BLaER1 treated with 17β-estradiol and CSF1 and Interleukin-3, amounts not matched to agents 10 nM and 100 nM (cell line): Measurements from ENCODE around the gene NXPE4.

Source experiments
- H3K27ac ChIP-seq, 11 experiments: shearing (Covaris generic); formaldehyde crosslinking; 2 replicates each; pipeline ENCODE4 v1.8.1; 2022
- H3K27me3 ChIP-seq, 11 experiments: shearing (Covaris generic); formaldehyde crosslinking; 2 replicates each; pipeline ENCODE4 v1.8.1; 2022
- H3K36me3 ChIP-seq, 11 experiments: shearing (Covaris generic); formaldehyde crosslinking; 2 replicates each; pipeline ENCODE4 v1.8.1; 2022
- H3K4me1 ChIP-seq, 10 experiments: shearing (Covaris generic); formaldehyde crosslinking; 2 replicates each; pipeline ENCODE4 v1.8.1; 2022
- H3K4me2 ChIP-seq, 11 experiments: shearing (Covaris generic); formaldehyde crosslinking; 2 replicates each; pipeline ENCODE4 v1.8.1; 2022
- H3K4me3 ChIP-seq, 10 experiments: shearing (Covaris generic); formaldehyde crosslinking; 2 replicates each; pipeline ENCODE4 v1.8.1; 2022
- H3K9ac ChIP-seq, 11 experiments: shearing (Covaris generic); formaldehyde crosslinking; 2 replicates each; pipeline ENCODE4 v1.8.1; 2022
- H3K9me3 ChIP-seq, 11 experiments: shearing (Covaris generic); formaldehyde crosslinking; replicated peaks in 1 of 11; 2 replicates each; pipeline ENCODE4 v1.8.1; 2022
- H4K20me1 ChIP-seq, 11 experiments: shearing (Covaris generic); formaldehyde crosslinking; 2 replicates each; pipeline ENCODE4 v1.8.1; 2022
- Cebpa-rat ChIP-seq, 11 experiments: shearing (Covaris generic); IDR thresholded peaks; 2 replicates each; pipeline ENCODE4 v1.8.1; 2022

The NXPE4 gene

DNA sequence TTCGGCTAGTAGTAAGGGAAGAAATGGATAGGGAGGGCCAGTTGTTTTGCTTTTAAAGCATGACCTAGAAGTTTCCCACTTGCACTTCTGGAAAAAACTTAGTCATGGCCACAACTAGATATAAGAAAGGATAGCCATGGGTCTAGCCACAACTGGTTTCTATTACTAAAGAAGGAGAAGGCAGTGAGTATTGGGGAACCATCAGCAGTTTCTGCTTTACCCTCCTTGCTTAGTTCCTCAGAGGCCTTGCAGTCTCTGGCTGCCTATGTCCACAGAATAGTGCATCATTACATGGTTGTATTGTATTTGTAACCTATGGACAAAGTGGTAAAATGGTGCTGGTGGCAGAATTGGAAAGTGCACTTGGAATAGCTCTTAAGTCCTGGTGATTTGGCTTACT, 71.5 kb downstream of the NXPE4 start:
- Histone ChIP-seq H3K27me3 (no peaks in the 10 kb centered on the region), H3K27ac (no peak overlapping the region), H3K4me2 (no peak overlapping the region), H3K9ac (no peak overlapping the region), H3K4me1 (peaks cover 0 to 3% (median 0%) of the 10 kb centered on the region in 10 experiments; a peak in 1 of 20 replicates), H4K20me1 (no peaks in the 10 kb centered on the region), H3K4me3 (no peak overlapping the region), H3K36me3 (no peaks in the 10 kb centered on the region; a peak in 1 of 22 replicates), H3K9me3 (peaks cover 15 to 22% (median 17%) of the 10 kb centered on the region in 11 experiments)
- TF ChIP-seq Cebpa-rat (IDR thresholded peaks at IDR 0.05), result no peak

- no peak for TF ChIP-seq Cebpa-rat (IDR thresholded peaks at IDR 0.05)
- no peaks in the 10 kb centered on the region for H4K20me1 ChIP-seq
- H3K27ac ChIP-seq, result no peak overlapping the region
- H3K9ac ChIP-seq, result no peak overlapping the region
- peaks cover 0 to 3% (median 0%) of the 10 kb centered on the region in 10 experiments; a peak in 1 of 20 replicates for H3K4me1 ChIP-seq
- H3K4me2 ChIP-seq, result no peak overlapping the region
- H3K9me3 ChIP-seq, result peaks cover 15 to 22% (median 17%) of the 10 kb centered on the region in 11 experiments
- no peaks in the 10 kb centered on the region for H3K27me3 ChIP-seq
- H3K36me3 ChIP-seq, result no peaks in the 10 kb centered on the region; a peak in 1 of 22 replicates
- no peak overlapping the region for H3K4me3 ChIP-seq
Measured at GRCh38 chr11:114522818-114523217, 72.8 kb downstream of the NXPE4 start.
